Esophagus squamous epithelium (tissue), 5 donors: ENCODE measurements around the gene PDXDC1. TPM values are rescaled to one million over a fixed set of nuclear protein-coding genes. Genes with fewer than 3 reads are reported as not detected.
A peak's percentile ranks its signal among the peaks of the same experiment; 100 is the strongest.
"Not testable (repeated sequence)": the region's sequence is repeated elsewhere in the genome, so short reads cannot be mapped to it uniquely, and the experiment has no call there.

ENCODE experiments used
- DNase-seq: peaks from one replicate; lab custom pipeline; 2025; lab: John Stamatoyannopoulos, UW
- H3K27ac ChIP-seq, 4 donors: fragments of 200-600 bp; sonication (generic); one replicate each; pipeline ENCODE4 v1.5.1; 2016 to 2019; ENCODE audit warnings: mild to moderate bottlenecking in 1 of 4
- H3K27me3 ChIP-seq, 4 donors: fragments of 200-600 bp; sonication (generic); 1 replicate in 3 of 4; 2 replicates in 1 of 4; pipeline versions ENCODE4 v1.5.1 to v1.6.0; 2017 to 2021; ENCODE audit warnings: antibody characterized with exemption in 1 of 4
- H3K36me3 ChIP-seq, 3 donors: fragments of 200-600 bp; sonication (generic); one replicate each; pipeline ENCODE4 v1.5.1; 2016 to 2019
- H3K4me1 ChIP-seq, 3 donors: fragments of 200-600 bp; sonication (generic); one replicate each; pipeline ENCODE4 v1.5.1; 2017 to 2019
- H3K4me3 ChIP-seq, 4 donors: fragments of 200-600 bp; sonication (generic); 1 replicate in 3 of 4; 2 replicates in 1 of 4; pipeline ENCODE4 v1.5.1; 2016 to 2019; ENCODE audit warnings: mild to moderate bottlenecking in 2 of 4, moderate library complexity in 1 of 4
- H3K9me3 ChIP-seq, 3 donors: fragments of 200-600 bp; sonication (generic); one replicate each; pipeline ENCODE4 v1.5.1; 2016 to 2019
- POLR2A ChIP-seq, 4 donors: fragments of 450-650 bp; IDR thresholded peaks; one replicate each; pipeline ENCODE4 v1.6.1; 2017; ENCODE audit warnings: antibody characterized with exemption in 4 of 4, mild to moderate bottlenecking in 4 of 4, moderate library complexity in 3 of 4
- WGBS, 2 donors: methylation state at CpG; one replicate each; pipeline ENCODE4 v1.1.5; 2018; 5-methylcytosine and 5-hydroxymethylcytosine counted together
- intact Hi-C: fragments of 100-400 bp; cut with DNase I; formaldehyde crosslinking; loops from one replicate; pipeline ENCODE4 v1.15.0; 2022
- total RNA-seq, 4 donors: library from RNA; depleted of rRNA; stranded (reverse); fragments of >200 nt; gene quantifications; one replicate each; pipeline ENCODE4 v1.1.0, GENCODE V29; 2016
- donor health status: DM: yes; HTN: yes; CAD: no.

Gene PDXDC1
- total RNA-seq, 4 donors from 2014 or later, result 40.3 to 76.5 (median 53.9) TPM

- H3K9me3 ChIP-seq, H3K27me3 ChIP-seq, DNase-seq, intact Hi-C loops, H3K36me3 ChIP-seq: not testable (repeated sequence)
- H3K4me1 ChIP-seq, result peaks cover 61 to 97% (median 74%) of the 10 kb centered on the region in 3 donors
- H3K27ac ChIP-seq, result peak overlapping the region; percentile 72 to 88 (median 86)
- 20 to 39% methylated on average over 1 to 11 of the region's 20 CpGs for whole genome bisulfite sequencing, 2 donors
- H3K4me3 ChIP-seq, result peak overlapping the region in 3 of 4 donors; percentile 21 to 53 (median 22)
Observed at GRCh38 chr16:15144781-15145417, 170.1 kb downstream of the PDXDC1 start.

DNA sequence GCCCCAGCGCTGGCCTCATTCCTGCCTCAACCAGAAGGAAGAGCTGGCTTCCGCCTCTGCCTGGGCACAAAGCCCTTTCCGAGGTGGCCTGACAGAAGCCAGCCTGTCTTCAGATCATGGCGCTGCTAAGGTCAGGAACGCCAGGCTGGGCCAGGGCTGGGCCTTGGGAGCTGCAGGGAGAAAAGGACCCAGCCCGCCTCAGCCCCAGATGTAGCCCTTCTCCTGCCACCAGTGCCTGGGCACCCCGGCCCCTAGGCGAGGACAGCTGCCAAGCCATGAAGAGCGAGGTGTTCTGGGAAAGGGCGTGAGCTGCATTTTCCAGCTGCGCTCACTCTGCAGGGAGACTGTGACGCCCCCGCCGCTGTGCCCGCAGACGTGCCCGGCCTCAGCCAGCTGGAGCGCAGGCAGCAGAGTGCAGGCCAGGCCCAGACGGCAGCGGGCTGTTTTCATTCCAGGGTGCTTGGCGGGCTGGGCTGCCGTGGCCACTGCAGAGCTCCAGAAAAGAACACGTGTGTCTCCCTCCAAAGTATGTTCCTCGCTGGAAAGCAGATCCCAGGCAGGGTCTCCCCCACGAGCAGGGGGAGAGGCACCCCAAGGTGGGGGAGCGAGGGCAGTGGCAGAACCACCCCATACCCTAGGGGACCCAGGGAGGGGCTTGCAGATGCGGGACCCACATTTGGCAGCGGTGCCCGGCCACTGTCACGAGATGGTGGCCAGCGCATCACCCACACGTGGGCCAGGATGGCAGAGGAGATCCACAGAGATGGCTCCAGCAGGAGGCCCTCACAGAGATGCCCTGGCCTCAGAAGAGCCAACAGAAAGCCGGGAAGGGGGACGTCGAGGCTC is 170.8 kb downstream of the PDXDC1 start:
- intact Hi-C loops, DNase-seq: not testable (repeated sequence)
- peaks cover 61 to 90% (median 70%) of the 10 kb centered on the region in 3 donors for H3K4me1 ChIP-seq

DNA sequence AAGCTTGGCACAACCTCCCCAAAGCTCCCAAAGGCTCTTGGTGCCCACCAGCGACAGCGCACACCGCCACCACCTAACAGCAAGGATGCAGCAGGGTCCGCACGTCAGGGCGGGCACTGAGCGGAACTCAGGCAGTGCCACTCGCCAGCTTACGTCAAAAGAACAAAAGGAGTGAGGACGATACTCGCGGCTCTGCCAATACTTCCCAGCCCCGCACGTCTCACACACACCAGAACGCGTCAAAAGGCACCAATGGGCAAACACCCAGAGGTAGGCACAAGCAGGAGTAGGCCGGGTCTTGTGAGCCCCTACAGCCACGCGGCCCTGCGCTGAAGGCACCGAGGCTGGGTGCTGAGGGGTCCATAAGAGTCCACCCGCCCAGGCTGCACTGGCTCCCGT is 171.4 kb downstream of the PDXDC1 start:
- H3K36me3 ChIP-seq, H3K9me3 ChIP-seq, H3K4me3 ChIP-seq, H3K27me3 ChIP-seq, intact Hi-C loops, DNase-seq: not testable (repeated sequence)
- WGBS, 2 donors, result 20 to 40% methylated on average over 6 to 8 of the region's 23 CpGs
- H3K4me1 ChIP-seq, result peaks cover 61 to 84% (median 66%) of the 10 kb centered on the region in 3 donors
- H3K27ac ChIP-seq, result peak overlapping the region; percentile 72 to 88 (median 86)

More for the DNA sequence above, 170.8 kb downstream of the PDXDC1 start:
- Histone ChIP-seq H3K4me3 (peak overlapping the region in 2 of 4 donors; percentile 16 to 30), H3K27ac (peak overlapping the region; percentile 72 to 88 (median 86))
- not testable (repeated sequence) for H3K36me3 ChIP-seq, H3K9me3 ChIP-seq, H3K27me3 ChIP-seq
- peak in 1 of 4 donors; percentile 15 for TF ChIP-seq POLR2A (IDR thresholded peaks at IDR 0.05)
- 40 to 65% methylated on average over 1 to 11 of the region's 35 CpGs for WGBS, 2 donors

- DNase-seq, intact Hi-C loops, H3K27me3 ChIP-seq, H3K9me3 ChIP-seq, H3K36me3 ChIP-seq, H3K4me3 ChIP-seq: not testable (repeated sequence)
- H3K27ac ChIP-seq, result peak overlapping the region in 3 of 4 donors; percentile 50 to 63 (median 54)
- H3K4me1 ChIP-seq, result peaks cover 40 to 58% (median 43%) of the 10 kb centered on the region in 3 donors
- WGBS, 2 donors, result 29 to 35% methylated on average over 5 of the region's 19 CpGs
Observed at GRCh38 chr16:15148831-15149230, 174.0 kb downstream of the PDXDC1 start.

GRCh38 chr16:15149260-15149659 is 174.4 kb downstream of the PDXDC1 start:
- intact Hi-C loops, H3K36me3 ChIP-seq, H3K27me3 ChIP-seq, DNase-seq, H3K4me3 ChIP-seq, H3K9me3 ChIP-seq: not testable (repeated sequence)
- WGBS, 2 donors, result 83 to 88% methylated on average over 3 to 6 of the region's 12 CpGs
- H3K27ac ChIP-seq, result peak overlapping the region in 3 of 4 donors; percentile 50 to 63 (median 54)
- peaks cover 35 to 54% (median 39%) of the 10 kb centered on the region in 3 donors for H3K4me1 ChIP-seq

- peak overlapping the region; percentile 39 to 74 (median 56) for H3K4me3 ChIP-seq
- intact Hi-C loops, H3K36me3 ChIP-seq, H3K4me1 ChIP-seq, H3K9me3 ChIP-seq, DNase-seq, H3K27me3 ChIP-seq: not testable (repeated sequence)
- H3K27ac ChIP-seq, result peak overlapping the region; percentile 77 to 92 (median 89)
- WGBS, 2 donors, result no CpG with 5 or more reads among the region's 48 CpGs
Observed at GRCh38 chr16:15154005-15154404, 179.2 kb downstream of the PDXDC1 start.

GRCh38 chr16:15154650-15155562 is 180.1 kb downstream of the PDXDC1 start:
- H3K36me3 ChIP-seq, H3K27me3 ChIP-seq, intact Hi-C loops, H3K4me1 ChIP-seq, H3K9me3 ChIP-seq, DNase-seq: not testable (repeated sequence)
- no CpG with 5 or more reads among the region's 80 CpGs for WGBS, 2 donors
- peak in 1 of 4 donors; percentile 68 for TF ChIP-seq POLR2A (IDR thresholded peaks at IDR 0.05)
- Histone ChIP-seq H3K4me3 (peak overlapping the region in 3 of 4 donors; percentile 55 to 74 (median 56)), H3K27ac (peak overlapping the region; percentile 67 to 92 (median 83))

DNA sequence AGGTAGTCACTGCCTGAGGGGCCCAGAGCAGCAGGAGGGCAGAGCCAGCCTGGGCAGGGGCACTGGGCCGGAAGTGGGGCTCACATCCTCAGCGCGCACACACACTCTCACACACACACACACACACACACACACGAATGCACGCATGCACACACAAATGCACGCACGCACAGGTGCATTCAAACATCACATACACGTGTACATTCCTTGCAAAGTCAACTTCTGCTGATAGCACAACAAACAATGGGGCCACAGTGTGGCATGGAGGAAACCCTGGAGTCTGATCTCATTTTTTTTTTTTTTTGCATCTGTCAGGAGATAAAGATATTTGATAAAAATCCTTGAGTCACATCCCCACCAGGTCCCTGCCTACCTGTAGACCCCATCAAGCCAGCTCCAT is 182.8 kb downstream of the PDXDC1 start:
- DNase-seq, H3K27me3 ChIP-seq, intact Hi-C loops, H3K36me3 ChIP-seq, H3K9me3 ChIP-seq, H3K4me3 ChIP-seq, H3K4me1 ChIP-seq, H3K27ac ChIP-seq: not testable (repeated sequence)
- WGBS, 2 donors, result 50 to 87% methylated on average over 1 to 3 of the region's 8 CpGs

GRCh38 chr16:15159671-15160070 is 184.8 kb downstream of the PDXDC1 start:
- DNase-seq, H3K9me3 ChIP-seq, H3K27me3 ChIP-seq, H3K27ac ChIP-seq, H3K4me1 ChIP-seq, H3K36me3 ChIP-seq, intact Hi-C loops, H3K4me3 ChIP-seq: not testable (repeated sequence)
- 81 to 96% methylated on average over 2 to 4 of the region's 5 CpGs for WGBS, 2 donors

GRCh38 chr16:15160571-15160970 is 185.7 kb downstream of the PDXDC1 start:
- H3K36me3 ChIP-seq, H3K4me1 ChIP-seq, DNase-seq, H3K4me3 ChIP-seq, H3K27ac ChIP-seq, H3K9me3 ChIP-seq, intact Hi-C loops, H3K27me3 ChIP-seq: not testable (repeated sequence)
- WGBS, 2 donors, result 97 to 100% methylated on average over 6 of the region's 10 CpGs

- H3K9me3 ChIP-seq, intact Hi-C loops: not testable (repeated sequence)
Observed at GRCh38 chr16:15163055-15163454, 188.2 kb downstream of the PDXDC1 start.

GRCh38 chr16:15166177-15166576 is 191.4 kb downstream of the PDXDC1 start:
- H3K27ac ChIP-seq, H3K36me3 ChIP-seq, H3K9me3 ChIP-seq, H3K4me1 ChIP-seq, H3K27me3 ChIP-seq, DNase-seq, intact Hi-C loops, H3K4me3 ChIP-seq: not testable (repeated sequence)

More at GRCh38 chr16:15163055-15163454, 188.2 kb downstream of the PDXDC1 start:
- not testable (repeated sequence) for DNase-seq, H3K4me1 ChIP-seq, H3K27me3 ChIP-seq, H3K27ac ChIP-seq, H3K36me3 ChIP-seq, H3K4me3 ChIP-seq
- 77 to 95% methylated on average over 1 of the region's 1 CpG for WGBS, 2 donors
